DMS153 treated with DMSO at 0.1 percent for 48 hours (cell line): ENCODE results near the gene TRAPPC5.

Experiments
- DNase-seq: peaks from one replicate; lab custom pipeline; 2025; ENCODE audit not compliant: unreplicated experiment; lab: John Stamatoyannopoulos, UW

TRAPPC5 gene

GRCh38 chr19:7730286-7731217 is 49.9 kb downstream of the TRAPPC5 start:
- no peak for DNase-seq

- DNase-seq, result no peak
Observed at GRCh38 chr19:7731218-7731595, 50.6 kb downstream of the TRAPPC5 start.

- no peak for DNase-seq
Observed at GRCh38 chr19:7731615-7732014, 51.0 kb downstream of the TRAPPC5 start.

- DNase-seq, result no peak
Observed at GRCh38 chr19:7732045-7732444, 51.4 kb downstream of the TRAPPC5 start, which contains the start of gene CLEC4G. Gene CLEC4G (minus strand): TSS chr19:7732110. CDS start chr19:7732102, 8 bp downstream.

- DNase-seq, result no peak
Observed at GRCh38 chr19:7733376-7733775, 52.7 kb downstream of the TRAPPC5 start.

GRCh38 chr19:7734220-7735203 is 53.9 kb downstream of the TRAPPC5 start:
- no peak for DNase-seq

GRCh38 chr19:7736148-7736547 is 55.5 kb downstream of the TRAPPC5 start:
- DNase-seq, result no peak

GRCh38 chr19:7737215-7737614 is 56.6 kb downstream of the TRAPPC5 start:
- no peak for DNase-seq
